BE2C (cell line): ENCODE measurements around the gene DPPA3.

Experiments used
- DNase-seq: peaks from one replicate; pipeline ENCODE4 v3.0.0-alpha.2; 2020
- H3K27me3 ChIP-seq: fragments of 250-450 bp; sonication (Bioruptor Pico); 2 replicates; pipeline ENCODE4 v1.5.1; 2020; ENCODE audit warnings: mild to moderate bottlenecking
- H3K36me3 ChIP-seq: fragments of 250-450 bp; sonication (Bioruptor Pico); 2 replicates; pipeline ENCODE4 v1.5.1; 2020; ENCODE audit warnings: mild to moderate bottlenecking
- H3K4me1 ChIP-seq: fragments of 250-450 bp; sonication (Bioruptor Pico); 2 replicates; pipeline ENCODE4 v1.5.1; 2020
- H3K4me3 ChIP-seq: 2 replicates; pipeline ENCODE4 v1.5.1; 2011; ENCODE audit warnings: low read depth, low read length
- H3K9me3 ChIP-seq: fragments of 250-450 bp; sonication (Bioruptor Pico); 2 replicates; pipeline ENCODE4 v1.5.1; 2020
- CTCF ChIP-seq: IDR thresholded peaks from 2 replicates; pipeline ENCODE4 v1.5.1; 2012; ENCODE audit warnings: mild to moderate bottlenecking, low read depth, low read length

DPPA3 gene

GRCh38 chr12:7695566-7696197 is 15.6 kb upstream of the DPPA3 start, which contains the start of gene GDF3:
Gene GDF3, minus strand, starts transcription at chr12:7695775. Its CDS starts 47 bp downstream, at chr12:7695728.
- H3K4me1 ChIP-seq, result no peaks in the 10 kb centered on the region
- DNase-seq, result no peak
- no peak for TF ChIP-seq CTCF
- no peaks in the 10 kb centered on the region for H3K27me3 ChIP-seq
- no peaks in the 10 kb centered on the region for H3K9me3 ChIP-seq
- H3K4me3 ChIP-seq, result no peak within 1 kb of the TSS
- no peaks in the 10 kb centered on the region for H3K36me3 ChIP-seq

GRCh38 chr12:7705846-7706245 is 5.4 kb upstream of the DPPA3 start:
- H3K9me3 ChIP-seq, result no peaks in the 10 kb centered on the region
- H3K4me3 ChIP-seq, result no peak overlapping the region
- H3K36me3 ChIP-seq, result no peaks in the 10 kb centered on the region
- DNase-seq, result no peak
- no peaks in the 10 kb centered on the region for H3K4me1 ChIP-seq
- TF ChIP-seq CTCF, result no peak
- no peaks in the 10 kb centered on the region; the same call in 1 of the 2 replicates for H3K27me3 ChIP-seq

- Histone ChIP-seq H3K4me3 (no peak overlapping the region), H3K36me3 (no peaks in the 10 kb centered on the region)
Observed at GRCh38 chr12:7709969-7710675, 1.1 kb upstream of the DPPA3 start.

GRCh38 chr12:7712841-7713442 is 1.7 kb downstream of the DPPA3 start:
- no peaks in the 10 kb centered on the region for H3K4me1 ChIP-seq
- no peaks in the 10 kb centered on the region; the same call in 1 of the 2 replicates for H3K9me3 ChIP-seq
- no peak overlapping the region for H3K4me3 ChIP-seq
- no peak for DNase-seq
- peaks cover 11% of the 10 kb centered on the region for H3K27me3 ChIP-seq
- TF ChIP-seq CTCF, result no peak
- H3K36me3 ChIP-seq, result no peaks in the 10 kb centered on the region

More at GRCh38 chr12:7709969-7710675, 1.1 kb upstream of the DPPA3 start:
- no peak for DNase-seq
- no peaks in the 10 kb centered on the region for H3K4me1 ChIP-seq
- TF ChIP-seq CTCF, result no peak
- peaks cover 2% of the 10 kb centered on the region for H3K27me3 ChIP-seq
- no peaks in the 10 kb centered on the region; the same call in 1 of the 2 replicates for H3K9me3 ChIP-seq

- Histone ChIP-seq H3K27me3 (peaks cover 11% of the 10 kb centered on the region; the same call in 1 of the 2 replicates), H3K4me3 (no peak overlapping the region), H3K9me3 (no peaks in the 10 kb centered on the region; the same call in 1 of the 2 replicates), H3K36me3 (no peaks in the 10 kb centered on the region), H3K4me1 (no peaks in the 10 kb centered on the region)
- no peak for DNase-seq
- 0 out of 2 replicates have a peak, but pooled peaks have one; percentile 28 for TF ChIP-seq CTCF
Observed at GRCh38 chr12:7716381-7716780, 5.1 kb downstream of the DPPA3 start.
